Activated T-cell treated with anti-CD3 and anti-CD28 coated beads, Interleukin-2, amount 50 U/mL, for 24 hours (primary cell): Measurements from ENCODE around the gene ATL1.
"Not testable (repeated sequence)": the region's sequence is repeated elsewhere in the genome, so short reads cannot be mapped to it uniquely, and the experiment has no call there.

Source experiments
- DNase-seq: peaks from one replicate; pipeline ENCODE4 v3.0.0-alpha.2; 2020
- H3K27ac Mint-ChIP-seq: 2 replicates; pipeline ENCODE4 v1.8.0; 2020; ENCODE audit warnings: mild to moderate bottlenecking, mixed read lengths
- H3K27me3 Mint-ChIP-seq: 2 replicates; pipeline ENCODE4 v1.8.0; 2020; ENCODE audit warnings: mixed read lengths
- H3K36me3 Mint-ChIP-seq: 2 replicates; pipeline ENCODE4 v1.8.0; 2020; ENCODE audit warnings: low read depth, mixed read lengths
- H3K4me1 Mint-ChIP-seq: 2 replicates; pipeline ENCODE4 v1.8.0; 2020; ENCODE audit warnings: low read depth, mixed read lengths
- H3K4me3 Mint-ChIP-seq: 2 replicates; pipeline ENCODE4 v1.8.0; 2020; ENCODE audit warnings: mild to moderate bottlenecking, moderate library complexity, mixed read lengths
- H3K9me3 Mint-ChIP-seq: 2 replicates; pipeline ENCODE4 v1.8.0; 2020; ENCODE audit warnings: mixed read lengths

ATL1 gene

DNA sequence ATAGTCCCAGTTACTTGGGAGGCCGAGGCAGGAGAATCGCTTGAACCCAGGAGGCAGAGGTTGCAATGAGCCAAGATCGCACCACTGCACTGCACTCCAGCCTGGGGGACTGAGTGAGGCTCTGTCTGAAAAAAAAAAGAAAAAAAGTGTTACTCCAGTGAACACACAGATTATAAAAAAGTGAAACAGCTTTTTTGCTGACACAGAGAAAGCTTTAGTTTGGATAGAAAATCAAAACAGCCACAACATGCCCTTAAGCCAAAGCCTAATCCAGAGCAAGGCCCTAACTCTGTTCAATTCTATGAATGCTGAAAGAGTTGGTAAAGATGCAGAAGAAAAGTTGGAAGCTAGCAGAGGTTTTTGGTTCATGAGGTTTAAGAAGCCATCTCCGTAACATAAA, 65.0 kb downstream of the ATL1 start:
- not testable (repeated sequence) for H3K27me3 Mint-ChIP-seq, H3K9me3 Mint-ChIP-seq, H3K27ac Mint-ChIP-seq, H3K4me1 Mint-ChIP-seq, H3K36me3 Mint-ChIP-seq, DNase-seq, H3K4me3 Mint-ChIP-seq

DNA sequence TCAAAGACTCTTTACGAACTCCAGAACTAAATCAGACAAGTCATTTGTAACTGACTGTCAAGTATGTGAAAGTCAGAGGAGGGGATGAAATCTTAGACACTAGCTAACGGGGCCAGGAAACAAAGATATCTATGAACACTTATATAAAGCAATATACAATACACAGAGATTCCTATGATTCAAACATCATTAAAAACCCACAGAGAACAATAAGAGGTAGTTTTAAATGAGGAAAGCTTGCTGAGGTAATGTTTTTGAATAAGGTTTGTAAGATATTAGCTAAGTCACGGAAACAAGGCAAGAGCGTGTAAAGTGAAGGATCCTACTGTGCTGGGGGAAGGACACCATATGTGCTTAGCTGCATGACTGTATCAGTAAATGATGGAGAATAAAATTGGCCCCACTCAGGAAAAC, 71.5 kb downstream of the ATL1 start:
- Mint-ChIP-seq H3K9me3 (no peaks in the 10 kb centered on the region), H3K36me3 (peaks cover 6% of the 10 kb centered on the region), H3K4me3 (no peak overlapping the region), H3K27ac (no peak overlapping the region), H3K27me3 (no peaks in the 10 kb centered on the region), H3K4me1 (no peaks in the 10 kb centered on the region)
- DNase-seq, result no peak

DNA sequence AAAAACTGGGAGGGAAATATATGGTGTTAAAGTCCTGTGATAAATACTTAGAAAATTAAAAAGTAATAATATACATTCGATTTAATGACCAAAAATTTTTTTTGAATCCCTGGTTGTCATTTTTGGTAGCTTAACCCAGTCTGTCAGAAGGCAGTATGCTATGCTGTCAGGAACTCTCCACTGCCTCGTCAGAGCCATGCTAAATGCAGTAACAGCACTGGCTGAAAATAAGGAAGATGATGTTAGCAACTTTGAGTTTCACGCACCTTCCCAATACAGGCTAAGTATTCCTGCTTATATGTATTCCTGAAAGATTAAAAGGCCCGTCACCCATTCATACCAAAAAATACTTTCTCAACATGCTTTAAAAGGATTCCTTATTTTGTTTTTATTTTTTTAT, 74.0 kb downstream of the ATL1 start:
- peaks cover 8% of the 10 kb centered on the region for H3K36me3 Mint-ChIP-seq
- no peak for DNase-seq
- H3K4me1 Mint-ChIP-seq, result no peaks in the 10 kb centered on the region
- no peak overlapping the region for H3K4me3 Mint-ChIP-seq
- H3K9me3 Mint-ChIP-seq, result no peaks in the 10 kb centered on the region
- H3K27ac Mint-ChIP-seq, result no peak overlapping the region
- no peaks in the 10 kb centered on the region for H3K27me3 Mint-ChIP-seq

DNA sequence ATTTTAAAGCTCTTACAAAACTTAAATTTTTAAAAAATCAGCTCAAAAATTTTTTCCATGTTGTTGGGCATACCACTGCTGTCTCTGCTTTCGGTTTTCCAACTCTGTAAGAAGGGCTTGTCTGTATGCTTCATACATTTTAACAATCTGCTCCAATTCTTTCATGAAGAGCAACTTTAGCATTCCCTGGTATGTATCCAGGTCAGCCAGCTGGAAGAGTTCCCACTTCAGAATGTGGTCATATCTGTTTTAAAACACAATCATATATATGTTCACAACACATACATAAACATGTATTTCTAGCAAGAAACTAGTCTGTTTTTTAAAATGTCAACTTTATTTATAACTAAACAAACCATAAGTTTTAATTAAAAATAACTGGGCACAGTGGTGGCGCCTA, 75.2 kb downstream of the ATL1 start:
- H3K36me3 Mint-ChIP-seq, result peaks cover 14% of the 10 kb centered on the region
- DNase-seq, result no peak

DNA sequence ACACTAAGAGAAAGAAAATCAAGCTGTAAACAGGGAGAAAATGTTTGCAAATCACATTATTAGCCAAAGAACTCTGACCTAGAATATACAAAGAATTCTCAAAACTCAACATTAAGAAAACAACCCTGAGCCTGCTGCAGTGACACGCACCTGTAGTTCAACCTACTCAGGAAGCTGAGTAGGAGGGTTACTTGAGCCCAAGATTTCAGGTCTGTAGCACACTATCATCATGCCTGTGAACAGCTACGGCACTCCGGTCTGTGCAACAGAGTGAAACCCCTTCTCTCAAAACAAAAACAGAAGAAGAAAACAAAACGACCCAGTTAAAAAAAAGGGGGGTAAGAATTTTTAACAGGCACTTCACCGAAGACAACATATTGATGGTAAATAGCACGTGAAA, 87.3 kb downstream of the ATL1 start:
- H3K4me1 Mint-ChIP-seq, result no peaks in the 10 kb centered on the region
- H3K36me3 Mint-ChIP-seq, result peaks cover 14% of the 10 kb centered on the region
- no peaks in the 10 kb centered on the region for H3K27me3 Mint-ChIP-seq
- no peak overlapping the region for H3K4me3 Mint-ChIP-seq
- H3K27ac Mint-ChIP-seq, result no peak overlapping the region
- DNase-seq, result no peak
- no peaks in the 10 kb centered on the region for H3K9me3 Mint-ChIP-seq

More for the DNA sequence above, 75.2 kb downstream of the ATL1 start:
- Mint-ChIP-seq H3K27ac (no peak overlapping the region), H3K27me3 (no peaks in the 10 kb centered on the region), H3K4me1 (no peaks in the 10 kb centered on the region), H3K4me3 (no peak overlapping the region), H3K9me3 (no peaks in the 10 kb centered on the region)

DNA sequence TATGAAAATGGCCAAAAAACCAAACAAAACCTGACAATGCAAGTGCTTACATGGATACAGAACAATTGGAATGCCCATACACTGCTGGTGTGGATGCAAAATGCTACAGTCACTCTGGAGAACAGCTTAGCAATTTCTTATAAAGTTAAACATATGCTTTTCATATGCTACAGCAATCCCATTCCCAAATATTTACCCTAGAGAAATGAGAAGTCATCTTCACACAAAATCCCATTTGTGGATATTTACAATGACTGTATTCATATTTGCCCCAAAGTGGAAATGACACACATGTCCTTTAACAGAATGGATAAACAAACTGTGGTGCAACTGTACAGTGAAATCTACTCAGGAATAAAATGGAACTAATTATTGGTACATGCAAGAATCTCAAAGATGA, 87.8 kb downstream of the ATL1 start:
- no peaks in the 10 kb centered on the region for H3K27me3 Mint-ChIP-seq
- H3K36me3 Mint-ChIP-seq, result peaks cover 18% of the 10 kb centered on the region
- H3K27ac Mint-ChIP-seq, result no peak overlapping the region
- no peaks in the 10 kb centered on the region for H3K9me3 Mint-ChIP-seq
- no peak overlapping the region for H3K4me3 Mint-ChIP-seq
- no peak for DNase-seq
- H3K4me1 Mint-ChIP-seq, result no peaks in the 10 kb centered on the region

DNA sequence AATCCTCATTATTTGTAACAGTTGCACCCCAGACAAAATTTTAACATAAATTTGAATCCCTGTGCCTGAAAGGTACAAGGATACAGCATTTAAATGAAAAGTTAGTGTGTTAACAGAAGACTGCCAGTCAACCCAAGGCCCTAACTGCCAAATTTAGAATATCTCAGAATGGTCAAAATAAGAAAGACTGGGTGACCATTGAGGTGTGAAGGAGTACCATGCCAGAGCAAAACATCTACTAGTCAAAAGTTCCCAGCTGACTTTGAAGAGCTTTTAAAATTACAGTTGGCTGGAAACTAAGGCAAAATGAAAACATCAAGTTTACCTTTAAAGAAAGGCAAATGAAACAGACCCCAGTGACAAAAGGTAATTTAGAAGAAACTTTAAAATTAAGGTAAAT, 89.7 kb downstream of the ATL1 start:
- no peak for DNase-seq
- peaks cover 1% of the 10 kb centered on the region for H3K4me1 Mint-ChIP-seq
- H3K4me3 Mint-ChIP-seq, result no peak overlapping the region
- H3K36me3 Mint-ChIP-seq, result peaks cover 9% of the 10 kb centered on the region
- no peaks in the 10 kb centered on the region for H3K27me3 Mint-ChIP-seq
- H3K9me3 Mint-ChIP-seq, result no peaks in the 10 kb centered on the region
- no peak overlapping the region for H3K27ac Mint-ChIP-seq

DNA sequence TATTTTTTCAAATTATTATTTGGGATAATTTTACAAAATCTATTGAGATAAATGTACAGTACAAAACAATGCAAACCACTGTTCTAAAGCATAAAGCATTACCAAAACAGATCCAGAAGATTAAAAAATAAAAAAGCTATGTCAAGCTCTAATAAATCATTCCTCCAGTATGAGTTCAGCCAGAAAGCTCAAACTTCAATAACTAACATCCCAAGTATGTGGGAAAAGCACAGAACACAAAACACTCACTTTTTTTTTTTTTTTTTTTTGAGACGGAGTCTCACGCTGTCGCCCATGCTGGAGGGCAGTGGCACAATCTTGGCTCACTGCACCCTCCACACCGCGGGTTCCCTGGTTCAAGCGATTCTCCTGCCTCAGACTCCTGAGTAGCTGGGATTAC, 96.8 kb downstream of the ATL1 start:
- Mint-ChIP-seq H3K36me3 (peaks cover 15% of the 10 kb centered on the region), H3K27me3 (no peaks in the 10 kb centered on the region), H3K9me3 (no peaks in the 10 kb centered on the region), H3K27ac (no peak overlapping the region), H3K4me3 (no peak overlapping the region), H3K4me1 (peaks cover 3% of the 10 kb centered on the region)
- DNase-seq, result no peak

DNA sequence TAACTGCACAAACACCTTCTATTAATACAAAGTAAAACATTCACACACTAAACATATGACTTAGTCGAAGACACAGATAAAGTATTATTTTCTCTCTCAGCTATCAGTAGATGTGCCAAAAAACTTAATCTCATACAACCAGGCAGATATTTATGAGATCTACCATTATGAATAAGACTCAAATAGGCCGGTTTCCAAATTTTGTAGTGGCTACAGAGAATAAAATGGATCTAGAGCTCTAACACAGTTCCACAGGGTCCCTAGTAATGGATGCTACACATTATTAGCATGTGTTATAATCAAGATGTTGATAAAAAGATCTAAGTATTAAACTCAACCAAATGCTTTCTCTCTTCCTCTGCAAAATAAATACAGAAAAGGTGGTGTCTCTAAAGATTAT, 97.8 kb downstream of the ATL1 start:
- no peaks in the 10 kb centered on the region for H3K27me3 Mint-ChIP-seq
- no peak overlapping the region for H3K4me3 Mint-ChIP-seq
- H3K36me3 Mint-ChIP-seq, result peaks cover 11% of the 10 kb centered on the region
- no peak overlapping the region for H3K27ac Mint-ChIP-seq
- H3K9me3 Mint-ChIP-seq, result no peaks in the 10 kb centered on the region
- peaks cover 3% of the 10 kb centered on the region for H3K4me1 Mint-ChIP-seq
- no peak for DNase-seq

DNA sequence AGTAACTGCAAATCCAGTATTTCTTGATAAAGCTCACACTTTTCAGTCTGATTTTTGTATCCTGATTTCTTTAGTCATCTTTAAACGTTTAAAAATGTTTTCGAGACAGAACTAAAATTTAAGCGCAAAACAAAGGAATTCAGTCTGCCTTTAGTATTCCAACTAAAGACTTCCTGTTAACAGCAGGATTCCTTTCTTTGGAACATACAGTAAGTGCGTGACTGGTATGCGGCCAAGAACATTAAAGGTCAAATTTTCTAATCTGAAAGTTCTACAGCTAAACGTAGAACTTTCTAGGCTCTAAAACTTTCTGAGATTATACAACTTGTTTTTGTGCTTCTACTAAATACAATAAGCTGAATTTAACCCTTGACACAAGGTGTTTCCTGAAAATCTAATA, 98.3 kb downstream of the ATL1 start:
- Mint-ChIP-seq H3K27ac (no peak overlapping the region), H3K9me3 (no peaks in the 10 kb centered on the region), H3K36me3 (peaks cover 13% of the 10 kb centered on the region), H3K4me3 (no peak overlapping the region), H3K4me1 (peaks cover 4% of the 10 kb centered on the region), H3K27me3 (no peaks in the 10 kb centered on the region)
- DNase-seq, result no peak

DNA sequence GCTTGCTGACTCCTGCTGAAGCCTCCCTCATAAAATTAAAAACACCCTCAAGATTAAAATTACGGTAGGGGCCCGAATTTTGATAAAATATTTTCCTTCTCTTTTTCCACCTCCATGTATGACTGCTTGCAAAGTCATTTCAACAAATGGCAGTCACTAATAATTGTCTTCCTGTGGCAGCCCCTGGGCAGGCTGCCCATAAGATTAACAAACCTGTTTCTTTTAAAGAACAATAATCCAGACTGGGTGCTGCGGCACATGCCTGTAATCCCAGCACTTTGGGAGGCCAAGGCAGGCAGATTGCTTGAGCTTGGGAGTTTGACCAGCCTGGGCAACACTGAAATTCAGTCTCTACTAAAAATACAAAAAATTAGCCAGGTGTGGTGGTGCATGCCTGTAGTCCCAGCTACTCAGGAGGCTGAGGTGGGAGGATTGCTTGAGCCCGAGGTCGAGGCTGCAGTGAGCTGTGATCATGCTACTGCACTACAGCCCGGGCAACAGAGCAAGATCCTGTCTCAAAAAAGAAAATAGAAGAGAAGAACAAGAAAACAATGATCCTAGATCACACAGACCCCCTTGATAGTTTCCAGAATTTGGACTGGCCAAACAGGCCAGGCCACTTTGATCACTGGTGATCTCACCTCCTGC, 99.5 kb downstream of the ATL1 start:
- no peak overlapping the region for H3K27ac Mint-ChIP-seq
- H3K27me3 Mint-ChIP-seq, result no peaks in the 10 kb centered on the region
- no peak overlapping the region for H3K4me3 Mint-ChIP-seq
- no peaks in the 10 kb centered on the region for H3K9me3 Mint-ChIP-seq
- peaks cover 21% of the 10 kb centered on the region for H3K36me3 Mint-ChIP-seq
- DNase-seq, result no peak
- peaks cover 7% of the 10 kb centered on the region for H3K4me1 Mint-ChIP-seq

DNA sequence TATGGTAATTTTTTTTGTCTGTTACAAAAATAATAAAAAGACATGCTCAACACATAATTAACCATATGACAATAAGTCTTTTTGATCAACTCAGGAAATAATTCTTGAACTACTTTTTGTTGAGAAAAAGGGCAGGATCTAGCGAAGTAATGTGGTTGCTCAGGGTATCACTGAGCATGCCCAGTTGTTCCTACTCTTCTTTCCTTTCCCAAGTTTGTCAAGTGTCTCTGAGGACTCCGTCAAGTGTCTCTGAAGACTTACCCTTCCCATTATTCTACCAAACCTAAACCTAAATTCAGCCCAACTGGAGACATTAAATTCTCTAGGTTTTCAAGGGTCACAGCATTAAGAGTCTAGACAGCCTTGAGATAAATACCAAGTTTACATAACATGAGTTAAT, 104.6 kb downstream of the ATL1 start:
- H3K27ac Mint-ChIP-seq, H3K27me3 Mint-ChIP-seq, DNase-seq, H3K9me3 Mint-ChIP-seq, H3K4me3 Mint-ChIP-seq: not testable (repeated sequence)
- H3K4me1 Mint-ChIP-seq, result peaks cover 23% of the 10 kb centered on the region
- H3K36me3 Mint-ChIP-seq, result peaks cover 36% of the 10 kb centered on the region

DNA sequence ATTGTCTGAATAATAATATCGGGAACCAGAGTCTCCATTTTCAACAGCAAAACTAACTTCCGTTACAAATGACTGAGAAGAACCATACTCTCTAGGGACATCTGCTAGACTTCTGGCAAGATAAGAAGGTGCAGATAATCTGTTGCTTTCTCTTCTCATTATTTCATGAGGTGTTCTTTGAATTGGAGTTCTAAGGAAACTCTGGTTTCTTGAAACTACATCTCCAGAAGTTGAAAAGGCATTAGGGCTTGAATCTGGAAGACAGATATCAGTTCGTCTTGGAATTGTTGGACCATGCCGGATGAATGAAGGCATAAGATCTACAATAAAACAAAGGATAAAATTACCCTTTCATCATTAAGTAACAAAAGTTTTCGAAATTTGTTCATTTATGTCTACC, 105.4 kb downstream of the ATL1 start:
- not testable (repeated sequence) for H3K9me3 Mint-ChIP-seq, H3K27me3 Mint-ChIP-seq, DNase-seq, H3K4me3 Mint-ChIP-seq, H3K27ac Mint-ChIP-seq
- peaks cover 23% of the 10 kb centered on the region for H3K4me1 Mint-ChIP-seq
- peaks cover 36% of the 10 kb centered on the region for H3K36me3 Mint-ChIP-seq

DNA sequence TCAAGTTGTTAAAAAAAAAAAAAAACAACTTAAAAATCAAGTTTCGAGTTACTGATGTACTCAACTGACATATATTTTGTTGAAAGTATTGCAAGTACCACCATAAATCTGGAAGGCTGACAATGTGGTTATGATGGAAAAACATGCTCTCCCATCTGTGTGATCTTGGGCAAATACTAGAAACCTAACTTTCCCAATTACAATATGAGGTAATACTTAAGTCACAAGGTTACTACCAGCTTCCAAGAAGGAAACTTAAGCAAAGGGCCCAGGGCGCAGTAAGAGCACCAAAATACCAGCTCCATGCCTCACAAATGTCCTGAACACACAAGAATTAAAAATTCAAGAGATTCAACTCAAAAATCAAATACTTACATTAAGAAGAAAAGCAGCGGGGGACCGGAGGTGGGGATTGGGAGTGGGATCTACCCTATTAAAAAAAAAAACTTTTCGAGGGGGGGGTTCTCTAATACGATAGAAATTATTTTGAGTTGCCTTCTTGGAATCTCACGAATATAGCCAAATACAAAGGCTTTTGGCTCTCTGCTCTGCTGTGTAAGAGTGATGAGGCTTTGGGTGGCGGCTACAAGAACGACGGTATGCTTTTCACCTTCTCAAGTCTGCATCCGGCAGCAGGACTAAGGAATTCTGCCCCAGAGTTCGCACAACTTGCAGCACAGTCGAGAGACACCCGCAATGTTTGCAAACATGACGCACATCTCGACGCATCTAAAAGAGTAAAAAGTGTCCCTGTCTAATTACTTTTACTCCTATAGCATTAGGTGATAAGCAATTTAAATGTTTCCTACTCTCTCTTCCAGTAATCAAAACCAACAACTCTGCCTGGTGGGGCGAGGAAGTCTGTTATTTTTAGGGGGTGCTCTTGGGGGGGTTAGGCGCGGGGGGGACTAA, 107.1 kb downstream of the ATL1 start:
- no peak overlapping the region for H3K4me3 Mint-ChIP-seq
- H3K9me3 Mint-ChIP-seq, result no peaks in the 10 kb centered on the region
- H3K27me3 Mint-ChIP-seq, result no peaks in the 10 kb centered on the region
- peak overlapping the region; percentile 78 for H3K27ac Mint-ChIP-seq
- peaks cover 25% of the 10 kb centered on the region for H3K36me3 Mint-ChIP-seq
- H3K4me1 Mint-ChIP-seq, result peaks cover 23% of the 10 kb centered on the region
- DNase-seq, result peak; percentile 43

DNA sequence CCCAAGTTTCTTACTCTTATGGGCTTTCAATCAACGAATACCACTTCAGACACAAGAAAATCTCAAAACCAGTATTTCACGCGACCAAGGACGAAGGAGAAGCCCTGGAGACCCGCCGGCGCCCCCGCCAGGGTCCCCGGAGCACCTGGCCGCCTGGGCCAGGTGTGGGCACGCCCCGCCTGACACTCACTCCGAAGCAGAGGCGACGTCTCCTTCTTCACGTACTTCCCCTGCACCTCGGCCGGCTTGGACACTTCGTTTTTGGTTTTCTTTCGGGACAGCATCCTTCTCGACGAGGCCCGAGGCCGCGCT, 107.7 kb downstream of the ATL1 start:
- H3K36me3 Mint-ChIP-seq, result peaks cover 25% of the 10 kb centered on the region
- peaks cover 23% of the 10 kb centered on the region for H3K4me1 Mint-ChIP-seq
- no peak for DNase-seq
- peak overlapping the region; percentile 78 for H3K27ac Mint-ChIP-seq
- no peaks in the 10 kb centered on the region for H3K9me3 Mint-ChIP-seq
- no peaks in the 10 kb centered on the region for H3K27me3 Mint-ChIP-seq
- H3K4me3 Mint-ChIP-seq, result no peak overlapping the region
